Measurements from ENCODE around the gene APOF. TPM values are rescaled to one million over a fixed set of nuclear protein-coding genes. Genes with fewer than 3 reads are reported as not detected.

The APOF gene
- total and polyA plus RNA-seq, 2 of the 8 experiments (the other 6 are each of a cell fraction or from before 2014, with no cell fraction given), result not detected

DNA sequence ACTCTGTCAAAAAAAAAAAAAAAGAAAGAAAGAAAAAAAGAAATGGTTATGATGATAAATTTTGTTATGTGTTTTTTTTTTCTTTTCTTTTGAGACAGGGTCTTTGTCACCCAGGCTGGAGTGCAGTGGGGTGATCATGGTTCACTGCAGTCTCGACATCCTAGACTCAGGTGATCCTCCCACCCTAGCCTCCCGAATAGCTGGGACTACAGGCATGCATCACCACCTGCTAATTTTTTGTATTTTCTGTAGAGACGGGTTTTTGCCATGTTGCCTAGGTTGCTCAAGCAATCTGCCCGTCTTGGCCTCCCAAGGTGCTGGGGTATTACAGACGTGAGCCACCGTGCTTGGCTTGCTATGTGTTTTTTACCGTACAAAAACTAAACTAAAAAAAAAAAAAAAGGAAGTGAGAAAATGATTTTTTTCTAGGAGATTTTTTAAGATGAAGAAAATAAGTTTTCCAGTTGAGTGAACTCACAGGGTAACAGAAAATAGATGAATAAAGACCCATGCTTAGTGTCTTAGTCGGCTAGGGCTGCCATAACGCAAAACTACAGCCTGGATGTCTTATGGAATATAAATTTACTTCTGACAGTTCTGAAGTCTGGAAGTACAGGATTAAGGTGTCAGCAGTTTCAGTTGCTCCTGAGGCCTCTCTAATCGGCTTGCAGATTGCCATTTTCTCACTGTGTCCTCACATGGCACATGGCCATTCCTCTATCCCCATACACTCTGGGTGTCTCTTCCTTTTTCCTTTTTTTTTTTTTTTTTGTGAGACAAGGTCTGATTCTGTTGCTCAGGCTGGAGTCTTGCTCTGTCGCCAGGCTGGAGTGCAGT is 13.2 kb upstream of the APOF start:
- ChIA-PET CTCF (ENCODE audit: partially characterized antibody) (interaction anchor here (0.8 to 3.3 kb wide), 5 partner anchors 10 to 109 kb away, joined by 3 to 25 read pairs (median 4); partner anchors contain the start of gene STAT2), POLR2A (ENCODE audit: partially characterized antibody) (interaction anchor here (1.2 to 2.0 kb wide), 4 partner anchors 15 to 103 kb away, joined by 3 to 6 read pairs (median 4); no protein-coding TSS in a partner anchor)
- no peak for FAIRE-seq
- H3K4me1 ChIP-seq (replicated peaks in 1 of 4; ENCODE audit: control insufficient read depth in 3 of 4, insufficient read depth in 4 of 4, low read length in 3 of 4), result peaks cover 0 to 5% (median 0%) of the 10 kb centered on the region in 4 experiments; a peak in 3 of 7 replicates
- no peak overlapping the region for H3K56ac ChIP-seq (replicated peaks; ENCODE audit: insufficient read length, low read depth, low read length)
- WGBS, 2 experiments (ENCODE audit: extremely low coverage in 1 of 2, insufficient coverage in 1 of 2, insufficient read length in 1 of 2, insufficient replicate concordance in 2 of 2, low coverage in 1 of 2, low lambda C conversion rate in 2 of 2, missing lambda C conversion rate in 1 of 2), result 90% methylated on average over 10 of the region's 11 CpGs; no CpG with 5 or more reads in 1 of the 2 experiments
- H2AFZ ChIP-seq (ENCODE audit: low read length), result no peak overlapping the region
- no peak overlapping the region for H2BK15ac ChIP-seq (ENCODE audit: low read length)
- H4K8ac ChIP-seq (ENCODE audit: extremely low read depth, insufficient read depth, low read length), result no peak overlapping the region
- no peaks in the 10 kb centered on the region for H3K9me3 ChIP-seq (ENCODE audit: insufficient read depth in 2 of 2, low read depth in 1 of 2, low read length in 1 of 2)
- no peak overlapping the region for H3K27ac ChIP-seq (ENCODE audit: low read depth, low read length)
- H4K5ac ChIP-seq (ENCODE audit: insufficient read length, low read depth, low read length), result no peak overlapping the region
- DNase-seq (ENCODE audit: low read depth in 1 of 2, low spot score in 2 of 2), result no peak
- H3K27me3 ChIP-seq (replicated peaks in 1 of 4; ENCODE audit: control insufficient read depth in 3 of 4, extremely low read depth in 1 of 4, insufficient read depth in 3 of 4, low read length in 3 of 4), result no peaks in the 10 kb centered on the region
- H2AK5ac ChIP-seq (ENCODE audit: low read depth, low read length), result no peak overlapping the region
- H3K36me3 ChIP-seq (ENCODE audit: control insufficient read depth in 2 of 4, insufficient read depth in 4 of 4, low read length in 3 of 4), result no peaks in the 10 kb centered on the region
- no peak overlapping the region for H3K14ac ChIP-seq (ENCODE audit: insufficient read length)
- no peak overlapping the region for H2BK20ac ChIP-seq (ENCODE audit: low read length)
- no peaks in the 10 kb centered on the region for H3K79me2 ChIP-seq (ENCODE audit: control insufficient read depth in 1 of 2, insufficient read depth in 2 of 2, low read length in 2 of 2)
- no peak overlapping the region for H3K18ac ChIP-seq (ENCODE audit: extremely low read depth, low read length)
- no peak overlapping the region for H2BK12ac ChIP-seq (ENCODE audit: low read depth, low read length)
- no peak overlapping the region for H4K91ac ChIP-seq (replicated peaks; ENCODE audit: insufficient read length, low read length)
- no peak overlapping the region for H3K4ac ChIP-seq (replicated peaks; ENCODE audit: insufficient read length, low read depth, low read length)
- no peak overlapping the region for H3K4me3 ChIP-seq (ENCODE audit: extremely low read depth in 1 of 4, insufficient read depth in 2 of 4, low read depth in 3 of 4, low read length in 4 of 4)
- H3K79me1 ChIP-seq (ENCODE audit: low read depth, low read length), result no peaks in the 10 kb centered on the region
- no peak overlapping the region for H3K4me2 ChIP-seq (ENCODE audit: insufficient read depth in 1 of 2, low read depth in 2 of 2, low read length in 2 of 2)
- no peak overlapping the region for H2BK120ac ChIP-seq (replicated peaks; ENCODE audit: low read depth, low read length)
- H4K20me1 ChIP-seq (replicated peaks in 1 of 2; ENCODE audit: control insufficient read depth in 1 of 2, insufficient read depth in 2 of 2, low read length in 2 of 2), result no peaks in the 10 kb centered on the region
- H3K23me2 ChIP-seq (ENCODE audit: low read depth, low read length), result no peaks in the 10 kb centered on the region
- H2BK5ac ChIP-seq (ENCODE audit: low read depth, low read length), result no peak overlapping the region
- H3K23ac ChIP-seq (ENCODE audit: insufficient read length), result no peak overlapping the region
- H3K9ac ChIP-seq (replicated peaks in 1 of 4; ENCODE audit: extremely low read depth in 1 of 4, low read depth in 3 of 4, low read length in 3 of 4), result no peak overlapping the region
- TF ChIP-seq JUN (IDR thresholded peaks at IDR 0.05; ENCODE audit: low read depth, low read length) (no peak), BCL11A (IDR thresholded peaks at IDR 0.05; ENCODE audit: low read depth in 2 of 2, low read length in 2 of 2) (no peak), RAD21 (IDR thresholded peaks at IDR 0.05 in 1 of 2, conservative IDR thresholded peaks at IDR 0.05 in 1 of 2; ENCODE audit: low read depth in 2 of 2, low read length in 2 of 2) (no peak)
